Measurements from ENCODE around the gene KCNIP1. TPM values are rescaled to one million over a fixed set of nuclear protein-coding genes. Genes with fewer than 3 reads are reported as not detected.
"Not testable (repeated sequence)": the region's sequence is repeated elsewhere in the genome, so short reads cannot be mapped to it uniquely, and the experiment has no call there.

KCNIP1 gene
- total RNA-seq, 1 donor from 2014 or later: 0.45 TPM

- H3K4me1 ChIP-seq (ENCODE audit: insufficient read depth, low read length): no peaks in the 10 kb centered on the region
- no peak overlapping the region for H3K27ac Mint-ChIP-seq (ENCODE audit: unreplicated experiment)
- DNase-seq (ENCODE audit: low read depth) (no peak), FAIRE-seq (no peak)
- TF ChIP-seq EZH2 (IDR thresholded peaks at IDR 0.05; ENCODE audit: insufficient read depth, low read length) (no peak), CTCF (IDR thresholded peaks at IDR 0.05; ENCODE audit: insufficient read depth, low read depth, low read length) (no peak)
- H3K9me3 Mint-ChIP-seq (ENCODE audit: unreplicated experiment): peaks cover 10% of the 10 kb centered on the region
- no peak overlapping the region for H2AFZ ChIP-seq (ENCODE audit: low read depth, low read length)
- no peak overlapping the region for H3K9ac ChIP-seq (ENCODE audit: low read length)
- no peaks in the 10 kb centered on the region for H4K20me1 ChIP-seq (ENCODE audit: insufficient read depth, low read length)
- no peaks in the 10 kb centered on the region for H3K79me2 ChIP-seq (ENCODE audit: insufficient read depth, low read length)
- H3K4me2 ChIP-seq (ENCODE audit: low read length): no peak overlapping the region
- H3K27me3 ChIP-seq (ENCODE audit: insufficient read depth, low read length): no peaks in the 10 kb centered on the region
- H3K27me3 Mint-ChIP-seq (ENCODE audit: low read depth, unreplicated experiment): peaks cover 4% of the 10 kb centered on the region
- H3K4me3 ChIP-seq (ENCODE audit: insufficient read depth, low read depth, low read length): no peak overlapping the region
- H3K36me3 Mint-ChIP-seq (ENCODE audit: low read depth, unreplicated experiment): no peaks in the 10 kb centered on the region
- no peaks in the 10 kb centered on the region for H3K36me3 ChIP-seq (ENCODE audit: insufficient read depth, low read length)
- no peaks in the 10 kb centered on the region for H3K9me3 ChIP-seq (ENCODE audit: insufficient read depth, low read depth, low read length)
- no peak overlapping the region for H3K4me3 Mint-ChIP-seq (ENCODE audit: unreplicated experiment)
- H3K4me1 Mint-ChIP-seq (ENCODE audit: low read depth, unreplicated experiment): peaks cover 9% of the 10 kb centered on the region
- H3K27ac ChIP-seq (ENCODE audit: low read depth, low read length): no peak overlapping the region
Measured at GRCh38 chr5:170545811-170546210, 42.0 kb downstream of the KCNIP1 start.

GRCh38 chr5:170546282-170546681, 42.5 kb downstream of the KCNIP1 start:
- H2AFZ ChIP-seq (ENCODE audit: low read depth, low read length): no peak overlapping the region
- DNase-seq (ENCODE audit: low read depth): no peak
- H3K9ac ChIP-seq (ENCODE audit: low read length): no peak overlapping the region
- Mint-ChIP-seq H3K36me3 (ENCODE audit: low read depth, unreplicated experiment) (no peaks in the 10 kb centered on the region), H3K4me1 (ENCODE audit: low read depth, unreplicated experiment) (peaks cover 5% of the 10 kb centered on the region), H3K27ac (ENCODE audit: unreplicated experiment) (no peak overlapping the region), H3K9me3 (ENCODE audit: unreplicated experiment) (peaks cover 10% of the 10 kb centered on the region), H3K4me3 (ENCODE audit: unreplicated experiment) (no peak overlapping the region), H3K27me3 (ENCODE audit: low read depth, unreplicated experiment) (no peaks in the 10 kb centered on the region)
- no peak overlapping the region for H3K4me3 ChIP-seq (ENCODE audit: insufficient read depth, low read depth, low read length)
- no peak for FAIRE-seq
- TF ChIP-seq EZH2 (IDR thresholded peaks at IDR 0.05; ENCODE audit: insufficient read depth, low read length): no peak
- no peak for TF ChIP-seq CTCF (IDR thresholded peaks at IDR 0.05; ENCODE audit: insufficient read depth, low read depth, low read length)
- H3K79me2 ChIP-seq (ENCODE audit: insufficient read depth, low read length): no peaks in the 10 kb centered on the region
- H3K27ac ChIP-seq (ENCODE audit: low read depth, low read length): no peak overlapping the region
- no peaks in the 10 kb centered on the region for H3K27me3 ChIP-seq (ENCODE audit: insufficient read depth, low read length)
- no peaks in the 10 kb centered on the region for H3K4me1 ChIP-seq (ENCODE audit: insufficient read depth, low read length)
- H3K4me2 ChIP-seq (ENCODE audit: low read length): no peak overlapping the region
- no peaks in the 10 kb centered on the region for H3K36me3 ChIP-seq (ENCODE audit: insufficient read depth, low read length)
- H3K9me3 ChIP-seq (ENCODE audit: insufficient read depth, low read depth, low read length): no peaks in the 10 kb centered on the region
- H4K20me1 ChIP-seq (ENCODE audit: insufficient read depth, low read length): no peaks in the 10 kb centered on the region

DNA sequence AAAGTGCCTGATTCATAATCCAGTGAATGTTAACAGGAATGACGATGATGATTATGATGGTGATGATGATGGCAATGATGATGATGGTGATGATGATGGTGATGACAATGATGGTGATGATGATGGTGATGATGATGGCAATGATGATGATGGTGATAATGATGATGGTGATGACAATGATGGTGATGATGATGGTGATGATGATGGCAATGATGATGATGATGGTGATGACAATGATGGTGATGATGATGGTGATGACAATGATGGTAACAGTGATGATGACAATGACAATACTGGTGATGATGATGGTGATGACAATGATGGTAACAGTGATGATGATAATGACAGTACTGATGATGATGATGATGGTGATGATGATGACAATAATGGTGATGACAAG, 46.6 kb downstream of the KCNIP1 start:
- peaks cover 21% of the 10 kb centered on the region for H3K4me1 ChIP-seq (ENCODE audit: insufficient read depth, low read length)
- not testable (repeated sequence) for H3K27ac Mint-ChIP-seq (ENCODE audit: unreplicated experiment); H4K20me1 ChIP-seq (ENCODE audit: insufficient read depth, low read length); H3K4me3 Mint-ChIP-seq (ENCODE audit: unreplicated experiment); H3K27me3 Mint-ChIP-seq (ENCODE audit: low read depth, unreplicated experiment); DNase-seq (ENCODE audit: low read depth); H3K9ac ChIP-seq (ENCODE audit: low read length); H3K4me2 ChIP-seq (ENCODE audit: low read length); H3K27ac ChIP-seq (ENCODE audit: low read depth, low read length); H3K9me3 ChIP-seq (ENCODE audit: insufficient read depth, low read depth, low read length); H3K27me3 ChIP-seq (ENCODE audit: insufficient read depth, low read length); H3K4me3 ChIP-seq (ENCODE audit: insufficient read depth, low read depth, low read length); H2AFZ ChIP-seq (ENCODE audit: low read depth, low read length); H3K9me3 Mint-ChIP-seq (ENCODE audit: unreplicated experiment); H3K36me3 Mint-ChIP-seq (ENCODE audit: low read depth, unreplicated experiment); H3K36me3 ChIP-seq (ENCODE audit: insufficient read depth, low read length); FAIRE-seq; H3K79me2 ChIP-seq (ENCODE audit: insufficient read depth, low read length)
- peaks cover 11% of the 10 kb centered on the region for H3K4me1 Mint-ChIP-seq (ENCODE audit: low read depth, unreplicated experiment)
